HUDEP-2 (cell line): ENCODE measurements around the gene SLC7A1.

Experiments used
- DNase-seq, 76 experiments: peaks; one replicate each; lab custom pipeline; 2025; ENCODE audit not compliant: unreplicated experiment in 76 of 76; lab: John Stamatoyannopoulos, UW

Gene SLC7A1

GRCh38 chr13:29583073-29583785 lies 12.3 kb downstream of the SLC7A1 start:
- peak in 6 of 76 experiments; percentile 4 to 26 (median 16) for DNase-seq

GRCh38 chr13:29582171-29582570 lies 13.3 kb downstream of the SLC7A1 start:
- DNase-seq = peak; percentile 11 to 93 (median 84)

DNA sequence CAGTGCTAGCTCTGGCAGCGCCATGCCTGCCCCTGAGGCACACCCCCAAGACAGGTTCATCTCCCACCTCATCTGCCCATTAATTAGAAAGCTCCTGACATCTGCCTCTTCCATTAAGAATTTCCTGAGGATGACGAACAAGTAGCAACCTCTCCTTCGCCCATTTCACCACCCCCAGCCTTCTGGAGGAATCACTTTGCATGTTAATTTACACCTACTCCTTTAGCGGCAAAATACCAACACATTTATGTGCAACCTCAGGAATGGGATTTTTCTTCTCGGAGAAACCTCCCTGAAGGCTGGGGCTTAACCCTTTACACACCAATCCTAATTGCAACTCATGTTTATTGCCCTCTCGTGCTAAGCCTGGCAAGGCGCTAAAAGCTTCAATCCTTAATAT lies 13.8 kb downstream of the SLC7A1 start:
- no peak for DNase-seq

- no peak for DNase-seq
Observed at GRCh38 chr13:29579094-29579493, 16.4 kb downstream of the SLC7A1 start.

DNA sequence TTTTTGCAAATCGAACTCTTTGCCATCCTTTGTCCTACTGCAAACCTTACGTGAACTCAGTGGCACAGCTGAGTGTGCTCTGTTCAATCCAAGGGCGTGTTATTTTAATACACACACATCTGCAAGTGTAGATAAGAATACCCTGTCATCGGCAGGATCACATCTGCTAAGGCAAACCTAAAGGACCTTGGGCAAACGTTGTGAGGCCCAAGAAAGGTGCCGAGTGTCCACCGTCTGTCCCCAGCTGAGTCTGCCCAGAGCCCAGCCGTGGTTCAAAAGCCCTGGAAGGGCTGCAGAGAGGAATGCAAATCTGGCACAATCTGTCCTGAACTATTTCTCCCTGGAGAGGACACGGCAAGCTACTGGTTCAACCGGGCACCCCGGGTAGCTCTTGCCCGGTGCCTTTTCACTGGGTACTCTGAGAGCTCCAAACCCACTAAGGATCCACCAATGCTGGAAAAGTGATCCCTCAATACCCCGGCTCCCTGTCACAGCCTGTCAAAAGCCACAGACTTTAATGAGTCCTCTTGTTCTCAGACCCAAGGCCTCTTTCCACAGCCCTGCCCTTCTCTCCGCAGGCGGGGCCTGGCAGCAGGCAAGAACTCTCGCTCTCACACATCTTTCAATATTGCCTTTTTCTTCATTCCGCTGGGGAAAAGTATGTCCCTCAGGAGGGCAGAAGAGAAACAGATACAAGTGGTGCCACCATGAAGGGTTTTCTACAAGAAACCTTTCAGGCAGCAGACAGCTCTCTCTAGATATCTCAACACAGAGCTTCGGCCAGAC lies 17.0 kb downstream of the SLC7A1 start:
- peak in 70 of 76 experiments; percentile 18 to 88 (median 56) for DNase-seq

GRCh38 chr13:29577136-29578051 lies 18.1 kb downstream of the SLC7A1 start:
- DNase-seq = no peak

GRCh38 chr13:29576581-29576980 lies 18.9 kb downstream of the SLC7A1 start:
- DNase-seq = no peak

- DNase-seq = no peak
Observed at GRCh38 chr13:29575098-29575497, 20.4 kb downstream of the SLC7A1 start.

DNA sequence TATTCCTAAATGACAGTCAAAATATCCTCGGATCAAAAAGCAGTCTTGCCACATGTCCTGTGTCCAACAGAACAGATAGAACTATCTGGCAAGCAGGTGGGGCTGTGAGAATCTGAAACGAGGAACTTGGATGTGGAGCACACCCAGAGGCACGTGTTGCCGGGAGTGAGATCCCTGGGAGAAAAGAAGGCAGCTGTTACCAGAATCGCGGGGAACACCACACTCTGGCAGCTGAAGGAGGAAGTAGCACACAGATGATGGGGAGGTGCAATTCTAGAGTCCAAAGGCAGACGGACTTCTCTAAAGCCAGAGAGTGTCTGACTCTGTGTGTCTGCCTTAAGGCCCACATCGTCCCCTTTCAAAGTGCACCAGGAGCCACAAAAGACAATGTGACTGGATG lies 22.3 kb downstream of the SLC7A1 start:
- peak in 17 of 76 experiments; percentile 7 to 43 (median 21) for DNase-seq

GRCh38 chr13:29572575-29572974 lies 22.9 kb downstream of the SLC7A1 start:
- no peak for DNase-seq

GRCh38 chr13:29571876-29572570 lies 23.5 kb downstream of the SLC7A1 start:
- no peak for DNase-seq

DNA sequence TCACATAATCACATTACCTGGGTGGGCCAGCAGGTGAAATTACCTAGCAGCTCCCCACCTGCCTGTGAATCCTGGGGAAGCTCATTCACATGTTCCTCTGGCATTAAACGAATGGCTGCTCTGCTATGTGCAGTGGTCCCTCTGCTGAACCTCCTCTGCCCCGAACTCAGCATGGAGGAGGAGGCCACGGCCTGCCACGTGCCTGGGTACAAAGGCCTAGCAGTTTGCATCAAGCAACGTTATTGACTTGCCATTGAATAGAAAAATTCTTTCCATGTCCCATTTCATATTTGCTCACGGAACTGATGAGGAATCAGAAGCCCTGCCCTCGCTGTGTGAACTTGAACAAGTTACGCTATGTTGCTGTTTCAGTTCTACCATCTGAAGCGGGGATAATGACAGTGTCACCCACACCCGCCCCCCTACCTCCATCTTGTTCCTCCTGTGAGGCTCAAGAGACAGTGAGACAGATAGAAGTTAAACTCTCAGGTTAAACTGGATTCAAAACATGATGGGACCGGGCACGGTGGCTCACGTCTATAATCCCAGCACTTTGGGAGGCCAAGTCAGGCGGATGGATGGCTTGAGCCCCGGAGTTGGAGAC lies 25.3 kb downstream of the SLC7A1 start:
- DNase-seq = no peak

DNA sequence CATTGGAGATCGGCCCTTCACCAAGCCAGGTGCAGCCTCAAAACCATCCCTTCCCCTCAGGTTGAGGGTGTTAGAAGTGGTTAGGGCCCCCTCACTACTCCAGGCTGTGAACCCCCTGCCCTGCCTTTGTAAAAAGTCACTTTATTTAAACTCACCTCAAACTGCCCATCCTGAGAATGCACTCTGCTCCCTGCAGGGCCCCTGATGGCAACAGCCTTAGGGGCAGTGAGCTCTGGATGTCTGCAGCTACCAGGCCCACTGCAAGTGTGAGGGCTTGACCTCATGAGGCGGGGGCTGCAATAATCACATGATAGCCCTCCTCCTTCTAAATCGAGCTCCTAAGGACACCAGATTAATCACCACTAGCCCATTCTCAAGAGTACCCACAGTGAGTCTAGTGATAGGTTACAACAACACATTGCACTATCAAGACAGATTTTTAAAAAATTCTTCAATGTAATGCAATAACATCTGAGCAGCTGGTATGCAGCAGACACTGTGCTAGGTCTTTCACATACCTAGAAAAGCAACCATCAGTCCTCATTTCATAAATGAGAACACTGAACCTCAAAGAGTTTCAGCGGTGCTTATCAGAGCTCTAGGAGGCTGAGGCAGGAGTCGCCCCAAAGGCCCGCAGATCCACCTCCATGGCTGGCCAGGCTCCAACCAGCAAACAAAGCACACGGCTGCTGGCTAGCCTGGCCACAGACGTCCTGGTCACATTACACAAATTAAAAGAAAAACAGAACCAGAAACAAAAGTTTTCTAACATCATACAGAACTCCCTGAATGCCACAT lies 26.0 kb downstream of the SLC7A1 start:
- peak in 50 of 76 experiments; percentile 1 to 59 (median 26) for DNase-seq

GRCh38 chr13:29568731-29569130 lies 26.8 kb downstream of the SLC7A1 start:
- no peak for DNase-seq

GRCh38 chr13:29567411-29567810 lies 28.1 kb downstream of the SLC7A1 start:
- DNase-seq = no peak

DNA sequence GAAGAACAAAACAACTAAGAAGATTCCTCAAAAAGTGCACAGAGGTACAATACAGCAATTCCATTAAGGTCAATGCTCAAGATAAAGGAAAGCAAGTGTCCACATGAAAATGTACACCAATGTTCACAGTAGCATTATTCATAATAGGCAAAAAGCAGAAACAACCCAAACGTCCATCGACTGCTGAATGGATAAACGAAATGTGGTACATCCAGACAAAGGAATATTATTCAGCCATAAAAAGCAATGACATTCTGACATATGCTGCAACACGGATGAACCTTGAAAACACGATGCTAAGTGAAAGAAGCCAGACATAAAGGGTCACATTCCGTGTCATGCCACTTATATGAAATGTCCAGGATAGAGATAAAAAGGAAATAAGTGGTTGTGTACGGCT lies 29.3 kb downstream of the SLC7A1 start:
- DNase-seq = no peak

GRCh38 chr13:29564818-29565217 lies 30.7 kb downstream of the SLC7A1 start:
- DNase-seq = peak in 1 of 76 experiments; percentile 27

- no peak for DNase-seq
Observed at GRCh38 chr13:29564373-29564772, 31.1 kb downstream of the SLC7A1 start.

GRCh38 chr13:29563941-29564340 lies 31.5 kb downstream of the SLC7A1 start:
- no peak for DNase-seq
